Ovary (tissue), 9 donors: ENCODE measurements around the gene RPUSD3. TPM values are rescaled to one million over a fixed set of nuclear protein-coding genes. Genes with fewer than 3 reads are reported as not detected.
A peak's percentile ranks its signal among the peaks of the same experiment; 100 is the strongest.
"Not testable (repeated sequence)": the region's sequence is repeated elsewhere in the genome, so short reads cannot be mapped to it uniquely, and the experiment has no call there.

Experiments
- DNase-seq, 5 donors: peaks; one replicate each; pipeline ENCODE4 v3.0.0-alpha.2; 2019 to 2020
- H3K27ac ChIP-seq, 2 donors: fragments of 200-600 bp; one replicate each; pipeline versions ENCODE4 v1.5.1 to v1.8.0; 2019 to 2022
- H3K27me3 ChIP-seq: fragments of 200-600 bp; one replicate; pipeline ENCODE4 v1.8.0; 2022
- H3K36me3 ChIP-seq: fragments of 200-600 bp; sonication (generic); one replicate; pipeline ENCODE4 v1.5.1; 2019
- H3K4me1 ChIP-seq: one replicate; pipeline ENCODE4 v1.8.1; 2013; ENCODE audit warnings: mild to moderate bottlenecking, moderate library complexity; ENCODE audit not compliant: insufficient read depth
- H3K4me3 ChIP-seq: fragments of 200-600 bp; sonication (generic); one replicate; pipeline ENCODE4 v1.5.1; 2017
- H3K9me3 ChIP-seq, 2 donors: fragments of 200-600 bp in 1 of 2; sonication (generic) in 1 of 2; one replicate each; pipeline versions ENCODE4 v1.5.1 to v1.8.1; 2013 to 2019; ENCODE audit warnings: mild to moderate bottlenecking in 1 of 2, moderate library complexity in 1 of 2
- CTCF ChIP-seq, 3 donors: fragments of 450-650 bp in 2 of 3; fragments of 200-600 bp in 1 of 3; IDR thresholded peaks; one replicate each; pipeline versions ENCODE4 v1.5.1 to v1.8.0; 2016 to 2022; ENCODE audit warnings: antibody characterized with exemption in 3 of 3, mild to moderate bottlenecking in 1 of 3
- EP300 ChIP-seq: sonication (generic); formaldehyde crosslinking; IDR thresholded peaks from one replicate; pipeline ENCODE4 v1.6.1; 2017; ENCODE audit warnings: antibody characterized with exemption
- POLR2A ChIP-seq: fragments of 450-650 bp; IDR thresholded peaks from one replicate; pipeline ENCODE4 v1.6.1; 2017; ENCODE audit warnings: antibody characterized with exemption, mild to moderate bottlenecking, moderate library complexity
- WGBS, 3 donors: extraction: QIAGEN DNeasy Blood & Tissue Kit in 1 of 3; methylation state at CpG; one replicate each; pipeline versions ENCODE4 v1.1.5 to v1.1.7; 2013 to 2017; 5-methylcytosine and 5-hydroxymethylcytosine counted together
- intact Hi-C, 4 donors: fragments of 100-400 bp; cut with DNase I; formaldehyde crosslinking; loops; one replicate each; pipeline versions ENCODE4 v1.11.0 to v1.15.1; 2022 to 2023
- polyA plus RNA-seq, 2 donors: library from polyadenylated mRNA; stranded (reverse); fragments of 200-250 nt in 1 of 2; fragments of 350-450 nt in 1 of 2; fragmentation: Illumina TruSeq in 1 of 2; extraction: RNeasy Lipid Tissue Mini Kit (QIAGEN cat#74804) in 1 of 2; gene quantifications; one replicate each; pipeline ENCODE4 v1.2.3, GENCODE V29; 2013 to 2014
- total RNA-seq, 7 donors: library from RNA; depleted of rRNA in 2 of 7; stranded (reverse); fragments of >200 nt in 2 of 7; fragmentation: NEBNext Ultra II Directional in 3 of 7; extraction: Animal tissue kit (Norgen Biotek cat#: 25700) in 3 of 7; gene quantifications; one replicate each; pipeline versions ENCODE4 v1.1.0 to v1.2.4, GENCODE V29; 2016 to 2023
- donor health status: DM: no; HTN: no; CAD: no; lungs with moderate emphysema.
- donor health status: DM: no; HTN: no; CAD: no.
- donor health status: Bipolar disorder and iron deficiency.
- donor health status: DM: yes; HTN: yes; CAD: no.
- donor health status: DM: no; HTN: no; CAD: no.
- donor health status: DM: yes; HTN: yes; CAD: no.

The RPUSD3 gene
- total and polyA plus RNA-seq, 9 donors: 19.4 to 32.2 (median 26.8) TPM

- 34 to 36% (median 36%) methylated on average over 4 of the region's 4 CpGs for WGBS, 3 donors
- not testable (repeated sequence) for H3K36me3 ChIP-seq, H3K4me3 ChIP-seq, H3K4me1 ChIP-seq, H3K27ac ChIP-seq, H3K27me3 ChIP-seq, H3K9me3 ChIP-seq
- intact Hi-C loops: loop anchor here in 3 of 4 donors (5.0 to 10.0 kb wide), 3 partner anchors 68 to 96 kb away; partner anchors contain the start of genes CRELD1 (in 1 of the 3) and IL17RC (in 1 of the 3)
- peak in 1 of 5 donors; percentile 26 for DNase-seq
- TF ChIP-seq CTCF (IDR thresholded peaks at IDR 0.05): peak in 1 of 3 donors; percentile 49
These were observed 5.1 kb upstream of the RPUSD3 start for GRCh38 chr3:9848860-9849259.

GRCh38 chr3:9847870-9848269 is 4.1 kb upstream of the RPUSD3 start:
- 47 to 58% (median 56%) methylated on average over 9 of the region's 9 CpGs for WGBS, 3 donors
- H3K27me3 ChIP-seq, H3K4me1 ChIP-seq, H3K9me3 ChIP-seq, H3K4me3 ChIP-seq, H3K27ac ChIP-seq, DNase-seq, H3K36me3 ChIP-seq: not testable (repeated sequence)
- intact Hi-C loops: loop anchor here in 3 of 4 donors (5.0 to 10.0 kb wide), 3 partner anchors 69 to 97 kb away; partner anchors contain the start of genes CRELD1 (in 1 of the 3) and IL17RC (in 1 of the 3)

DNA sequence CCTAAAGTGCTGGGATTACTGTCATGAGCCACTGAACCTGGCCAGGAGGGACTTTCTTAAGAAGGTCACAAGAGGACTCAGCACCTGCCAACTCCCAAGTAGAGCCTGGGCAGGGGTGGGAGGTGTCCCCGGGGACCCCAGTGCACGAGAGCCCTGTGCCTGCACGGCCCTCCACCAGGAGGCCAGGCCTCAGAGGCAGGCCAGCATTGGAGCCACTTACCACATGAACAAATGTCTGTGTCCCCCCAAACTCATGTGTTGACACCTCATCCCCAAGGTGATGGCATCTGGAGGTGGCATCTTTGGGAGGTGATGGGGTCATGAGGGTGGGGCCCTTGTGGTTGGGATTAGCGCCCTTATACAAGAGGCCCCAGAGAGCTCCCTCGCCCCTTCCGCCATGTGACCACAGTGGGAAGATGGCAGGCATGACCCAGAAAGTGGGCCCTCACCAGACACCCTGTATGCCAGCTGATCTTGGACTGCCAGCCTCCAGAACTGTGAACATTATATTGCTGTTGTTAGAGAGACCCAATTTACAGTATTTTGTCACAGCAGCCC is 3.2 kb upstream of the RPUSD3 start:
- intact Hi-C loops: loop anchor here in 3 of 4 donors (5.0 to 10.0 kb wide), 3 partner anchors 70 to 98 kb away; partner anchors contain the start of genes CRELD1 (in 1 of the 3) and IL17RC (in 1 of the 3)
- Histone ChIP-seq H3K36me3 (no peaks in the 10 kb centered on the region), H3K9me3 (no peaks in the 10 kb centered on the region), H3K27ac (no peak overlapping the region), H3K4me3 (no peak overlapping the region), H3K27me3 (no peaks in the 10 kb centered on the region), H3K4me1 (no peaks in the 10 kb centered on the region)
- DNase-seq: no peak
- TF ChIP-seq EP300 (no peak), POLR2A (no peak), CTCF (IDR thresholded peaks at IDR 0.05) (no peak)
- 86 to 96% (median 95%) methylated on average over 6 of the region's 6 CpGs for WGBS, 3 donors

DNA sequence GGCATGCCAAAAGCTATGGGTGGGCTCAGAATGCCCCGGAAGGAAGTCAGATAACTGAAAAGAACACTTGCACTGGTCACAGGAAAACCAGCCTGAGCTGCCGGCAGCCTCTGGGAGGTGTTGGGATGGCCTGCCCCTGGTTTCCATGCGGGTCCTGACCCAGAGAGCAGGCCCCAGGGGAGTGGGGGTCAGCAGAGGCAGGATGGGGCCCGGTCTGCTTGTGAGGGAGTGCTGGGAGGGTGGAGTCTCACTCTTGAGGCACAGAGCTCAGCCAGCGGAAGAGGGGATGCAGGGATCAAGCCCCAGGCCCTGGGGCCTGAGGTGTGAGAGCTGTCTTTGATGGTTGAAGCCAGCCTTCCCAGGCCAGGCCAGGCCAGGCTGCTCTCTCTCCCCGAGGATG is 2.4 kb upstream of the RPUSD3 start:
- no peaks in the 10 kb centered on the region for H3K36me3 ChIP-seq
- no peak overlapping the region for H3K4me3 ChIP-seq
- no peak for DNase-seq
- no peak for TF ChIP-seq POLR2A
- no peak for TF ChIP-seq EP300
- no peak for TF ChIP-seq CTCF (IDR thresholded peaks at IDR 0.05)
- H3K9me3 ChIP-seq: no peaks in the 10 kb centered on the region
- 49 to 63% (median 60%) methylated on average over 6 of the region's 6 CpGs for WGBS, 3 donors
- intact Hi-C loops: loop anchor here in 3 of 4 donors (5.0 to 10.0 kb wide), 3 partner anchors 71 to 99 kb away; partner anchors contain the start of genes CRELD1 (in 1 of the 3) and IL17RC (in 1 of the 3)
- no peaks in the 10 kb centered on the region for H3K4me1 ChIP-seq
- H3K27ac ChIP-seq: no peak overlapping the region
- H3K27me3 ChIP-seq: no peaks in the 10 kb centered on the region

DNA sequence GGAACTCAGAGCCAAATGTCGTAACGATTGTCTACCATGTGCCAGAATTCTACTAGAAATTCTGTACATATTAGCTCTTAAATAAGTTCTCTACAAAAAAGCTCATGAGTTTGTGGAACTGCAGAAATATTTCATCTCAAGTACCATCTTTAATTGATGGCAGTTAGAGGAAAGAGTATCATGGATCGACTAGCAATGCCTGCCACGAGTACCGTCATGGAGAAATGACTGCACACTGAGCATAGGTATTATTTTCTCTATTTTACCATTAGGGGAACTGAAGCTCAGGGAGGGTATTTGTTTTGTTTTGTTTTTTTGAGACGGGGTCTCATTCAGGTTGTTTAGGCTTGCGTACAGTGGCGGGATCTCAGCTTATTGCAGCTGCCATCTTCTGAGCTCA is 2.8 kb downstream of the RPUSD3 start:
- no peak for DNase-seq
- no peaks in the 10 kb centered on the region for H3K9me3 ChIP-seq
- no peak for TF ChIP-seq EP300
- TF ChIP-seq CTCF (IDR thresholded peaks at IDR 0.05): no peak
- TF ChIP-seq POLR2A: no peak
- H3K4me1 ChIP-seq: no peaks in the 10 kb centered on the region
- H3K27me3 ChIP-seq: no peaks in the 10 kb centered on the region
- WGBS, 3 donors: 79 to 92% (median 81%) methylated on average over 8 of the region's 8 CpGs
- no peaks in the 10 kb centered on the region for H3K36me3 ChIP-seq
- H3K4me3 ChIP-seq: no peak overlapping the region
- intact Hi-C loops: loop anchor here in 1 of 4 donors (10.0 kb wide), 1 partner anchor 104 kb away; no protein-coding TSS in a partner anchor
- no peak overlapping the region for H3K27ac ChIP-seq
